Right lung (tissue), 5 donors: ENCODE results near the gene DRC1. TPM values are rescaled to one million over a fixed set of nuclear protein-coding genes. Genes with fewer than 3 reads are reported as not detected.

Experiments used
- DNase-seq, 2 donors: peaks; one replicate each; pipeline ENCODE4 v3.0.0-alpha.2; 2013
- polyA plus RNA-seq, 5 donors: library from polyadenylated mRNA; unstranded; fragments of 120-200 nt; gene quantifications; one replicate each; pipeline versions ENCODE4 v1.2.1 to v1.2.3, GENCODE V29; 2013; ENCODE audit warnings: inconsistent platforms in 1 of 5, low replicate concordance in 1 of 5; ENCODE audit not compliant: insufficient read length in 5 of 5, insufficient read depth in 1 of 5

Gene DRC1
- polyA plus RNA-seq, 5 donors: 1.1 to 8.5 (median 6.9) TPM

DNA sequence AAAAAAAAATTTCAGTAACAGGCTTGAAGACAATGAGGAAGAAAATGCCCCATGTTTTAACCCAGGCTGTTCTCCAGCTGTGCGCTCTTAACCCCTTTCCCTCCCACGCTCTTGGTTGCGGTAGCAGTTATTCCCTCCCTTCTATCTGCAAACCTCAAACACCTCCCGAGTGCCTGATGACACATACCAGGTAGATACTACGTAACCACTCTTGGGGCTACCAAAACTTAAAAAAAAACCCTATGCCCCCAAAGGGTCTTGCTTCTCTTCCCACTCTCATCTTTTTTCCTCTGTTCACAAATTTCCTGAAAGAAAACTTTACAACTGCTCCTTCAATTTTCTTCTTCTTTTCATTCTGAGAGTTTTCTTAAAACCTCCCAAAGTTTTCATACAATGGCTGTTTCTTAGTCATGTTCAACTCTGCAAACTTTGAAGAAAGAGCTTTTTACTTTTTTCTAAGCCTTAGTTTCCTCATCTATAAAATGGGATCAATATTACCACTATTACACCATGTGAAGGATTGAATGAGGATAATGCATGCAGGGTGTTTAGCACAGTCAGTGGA, 4.9 kb upstream of the DRC1 start:
- no peak for DNase-seq

- DNase-seq: no peak
These were observed 1.8 kb upstream of the DRC1 start for GRCh38 chr2:26399771-26400376.

- no peak for DNase-seq
These were observed 997 bp upstream of the DRC1 start for GRCh38 chr2:26400723-26401122.

GRCh38 chr2:26407526-26407925, 5.8 kb downstream of the DRC1 start:
- DNase-seq: no peak

- no peak for DNase-seq
These were observed 8.1 kb downstream of the DRC1 start for GRCh38 chr2:26409785-26410184.

DNA sequence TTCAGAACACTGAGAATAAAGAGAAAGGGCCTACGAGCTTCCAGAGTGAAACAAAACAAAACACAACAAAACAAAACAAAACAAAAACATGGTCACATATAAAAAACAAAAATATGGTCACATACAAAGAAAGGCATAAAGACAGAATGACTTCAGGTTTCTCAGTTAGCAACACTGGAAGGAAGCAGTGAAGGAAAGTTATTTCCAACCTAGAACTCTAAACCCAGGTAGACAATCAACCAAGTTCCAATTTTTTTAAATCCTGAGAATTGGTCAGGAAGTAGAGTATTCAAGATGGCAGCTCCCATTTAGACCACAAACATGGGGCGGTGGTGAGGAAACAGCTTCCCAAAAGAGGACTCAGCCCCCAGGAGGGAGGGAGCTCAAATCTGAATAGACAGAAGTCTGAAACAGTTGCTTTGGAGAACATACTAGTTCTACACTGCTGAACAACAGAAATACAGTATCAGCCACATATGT, 9.1 kb downstream of the DRC1 start:
- no peak for DNase-seq

DNA sequence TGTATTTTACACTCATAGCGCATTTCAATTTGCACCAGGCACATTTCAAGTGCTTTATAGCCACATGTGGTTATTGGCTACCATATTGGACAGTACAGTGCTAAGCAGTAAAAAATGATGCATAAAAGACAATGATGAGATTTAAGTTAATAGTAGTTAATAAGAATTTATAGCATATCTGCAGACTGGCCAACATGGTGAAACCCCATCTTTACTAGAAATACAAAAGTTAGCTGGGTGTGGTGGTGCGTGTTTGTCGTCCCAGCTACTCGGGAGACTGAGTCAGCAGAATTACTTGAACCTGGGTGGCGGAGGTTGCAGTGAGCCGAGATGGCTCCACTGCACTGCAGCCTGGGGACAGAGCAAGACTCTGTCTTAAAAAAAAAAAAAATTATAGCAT, 9.7 kb downstream of the DRC1 start:
- no peak for DNase-seq

DNA sequence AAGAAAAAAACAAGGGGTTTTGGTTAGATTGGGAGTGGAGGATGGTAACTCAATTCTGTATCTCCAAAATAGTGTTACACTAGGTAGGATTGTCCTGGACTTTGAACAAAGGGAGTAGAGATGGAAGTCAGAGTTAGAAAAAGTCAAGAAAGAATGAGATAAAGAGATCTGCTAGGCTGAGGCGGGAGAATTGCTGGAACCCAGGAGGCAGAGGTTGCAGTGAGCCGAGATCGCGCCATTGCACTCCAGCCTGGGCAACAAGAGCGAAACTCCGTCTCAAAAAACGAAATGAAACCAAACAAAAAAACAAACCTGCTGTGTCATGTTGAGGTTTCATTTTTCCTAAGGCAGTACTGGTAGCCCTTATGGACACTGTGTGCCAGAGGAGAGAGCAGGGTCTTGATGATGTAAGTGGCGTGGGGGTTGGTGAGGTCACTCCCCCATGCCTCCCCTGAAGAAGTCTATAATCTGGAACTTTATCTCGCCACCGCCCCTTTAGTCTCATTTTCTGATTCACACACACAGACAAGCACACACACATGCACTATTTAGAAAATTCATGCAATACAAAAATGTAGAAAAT, 10.5 kb downstream of the DRC1 start:
- DNase-seq: no peak

GRCh38 chr2:26414311-26414710, 12.6 kb downstream of the DRC1 start:
- no peak for DNase-seq

- DNase-seq: no peak
These were observed 20.2 kb downstream of the DRC1 start for GRCh38 chr2:26421961-26422360.

- no peak for DNase-seq
These were observed 21.4 kb downstream of the DRC1 start for GRCh38 chr2:26422947-26423629.

GRCh38 chr2:26423750-26424149, 22.0 kb downstream of the DRC1 start:
- DNase-seq: no peak

DNA sequence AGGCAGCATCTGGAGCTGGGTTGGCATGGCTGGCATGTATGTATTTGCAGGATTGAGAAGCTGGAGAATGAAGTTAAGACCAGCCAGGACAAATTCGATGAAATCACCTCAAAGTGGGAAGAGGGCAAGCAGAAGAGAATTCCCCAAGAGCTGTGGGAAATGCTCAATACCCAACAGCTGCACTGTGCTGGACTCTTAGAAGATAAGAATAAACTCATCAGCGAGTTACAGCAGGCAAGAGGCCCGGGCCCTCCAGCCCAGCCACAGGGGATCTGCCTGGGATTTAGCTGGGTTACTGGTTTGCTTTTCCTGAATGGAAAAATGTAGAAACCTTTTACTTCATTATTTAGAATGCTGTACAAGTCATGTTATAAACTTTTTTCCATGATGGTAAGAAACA, 22.5 kb downstream of the DRC1 start:
- DNase-seq: no peak

DNA sequence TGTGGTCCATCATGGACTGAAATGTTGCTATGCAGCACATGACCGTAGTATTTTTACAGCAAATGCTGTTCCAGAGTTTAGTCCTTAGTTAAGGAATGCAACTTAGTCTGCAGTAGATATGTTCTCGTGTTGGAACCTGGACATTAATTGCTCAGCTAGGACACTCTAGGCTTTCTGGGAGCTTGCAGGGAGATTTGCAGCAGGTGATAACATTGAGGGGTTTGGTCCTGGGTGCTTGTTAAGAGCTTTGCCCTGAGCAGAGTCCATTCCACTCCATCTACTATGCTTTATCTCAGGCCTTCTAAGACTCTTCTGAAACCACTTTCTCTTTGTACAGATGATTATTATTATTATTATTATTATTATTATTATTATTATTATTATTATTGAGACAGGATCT, 27.1 kb downstream of the DRC1 start:
- no peak for DNase-seq

- no peak for DNase-seq
These were observed 28.3 kb downstream of the DRC1 start for GRCh38 chr2:26429779-26430578.

DNA sequence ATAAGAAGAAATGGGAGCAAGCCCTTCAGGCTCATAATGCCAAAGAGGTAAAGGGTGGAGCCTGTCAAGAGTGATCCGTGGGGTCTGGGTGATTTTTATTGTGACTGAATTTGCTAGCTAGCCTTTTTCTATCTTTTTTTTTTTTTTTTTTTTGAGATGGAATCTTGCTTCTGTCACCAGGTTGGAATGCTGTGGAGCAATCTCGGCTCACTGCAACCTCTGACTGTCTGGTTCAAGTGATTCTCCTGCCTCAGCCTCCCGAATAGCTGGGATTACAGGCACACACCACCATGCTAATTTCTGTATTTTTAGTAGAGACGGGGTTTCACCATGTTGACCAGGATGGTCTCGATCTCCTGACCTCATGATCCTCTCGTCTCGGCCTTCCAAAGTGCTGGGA, 29.1 kb downstream of the DRC1 start:
- no peak for DNase-seq

GRCh38 chr2:26432363-26432762, 30.6 kb downstream of the DRC1 start:
- DNase-seq: no peak

GRCh38 chr2:26432859-26433258, 31.1 kb downstream of the DRC1 start:
- no peak for DNase-seq

GRCh38 chr2:26435106-26435505, 33.4 kb downstream of the DRC1 start:
- DNase-seq: no peak

DNA sequence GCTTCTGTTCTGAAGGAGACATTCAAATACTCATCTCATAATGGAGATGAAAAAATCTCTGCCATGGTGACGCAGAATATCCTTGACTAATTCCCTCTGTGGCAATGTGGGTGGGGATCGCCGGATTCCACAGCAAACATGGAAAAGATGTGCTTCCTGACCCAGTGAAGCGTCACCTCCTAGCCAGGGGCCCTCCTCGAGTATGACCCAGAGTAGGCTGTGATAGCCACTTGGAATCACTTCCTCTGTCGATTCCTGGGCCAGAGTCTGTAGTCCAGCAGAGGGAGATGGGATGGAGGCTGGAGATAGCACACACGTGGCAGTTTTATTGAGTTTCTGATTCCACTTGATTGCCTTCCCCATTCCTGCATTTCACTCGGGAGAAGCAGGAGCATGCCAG, 36.8 kb downstream of the DRC1 start:
- DNase-seq: no peak

- DNase-seq: no peak
These were observed 37.2 kb downstream of the DRC1 start for GRCh38 chr2:26438926-26439325.

DNA sequence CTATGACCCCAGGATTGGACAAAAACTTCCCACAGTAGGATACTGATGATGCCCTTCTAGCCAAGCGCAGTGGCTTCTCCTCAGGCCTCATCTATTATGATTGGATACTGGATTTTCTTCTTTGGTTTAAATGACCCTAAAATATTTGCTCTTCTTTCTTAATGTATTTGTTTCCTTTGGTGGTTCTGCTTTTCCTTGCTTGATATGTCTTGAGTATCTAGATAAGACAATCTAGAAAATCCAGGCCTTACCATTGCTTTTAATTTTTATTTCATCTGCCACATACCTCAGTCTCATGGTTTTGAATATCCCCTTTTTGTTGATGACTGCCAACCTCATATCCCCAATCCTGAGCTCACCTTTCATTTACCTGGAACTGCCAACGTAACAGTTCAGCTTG, 40.6 kb downstream of the DRC1 start:
- no peak for DNase-seq
